SK-N-SH (cell line): ENCODE measurements around the gene ABHD2. TPM values are rescaled to one million over a fixed set of nuclear protein-coding genes. Genes with fewer than 3 reads are reported as not detected.

Experiments used
- CTCF ChIA-PET: fragments of 300-600, 350-600 bp; formaldehyde crosslinking; extraction: SDS; loops from one replicate; lab custom pipeline; 2021; lab: Yijun Ruan, JAX
- POLR2A ChIA-PET: fragments of 350-600 bp; sonication (Branson Sonifier 250); formaldehyde crosslinking; extraction: SDS; loops from one replicate; lab custom pipeline; 2020; ENCODE audit warnings: antibody characterized with exemption, inconsistent platforms; lab: Yijun Ruan, JAX
- DNase-seq: peaks from one replicate; pipeline ENCODE4 v3.0.0; 2012
- H2AFZ ChIP-seq: fragments of 200-600 bp; sonication (generic); 2 replicates; pipeline ENCODE4 v1.8.1; 2016; ENCODE audit warnings: antibody characterized with exemption, mild to moderate bottlenecking, low read depth
- H3F3A ChIP-seq: fragments of 200-600 bp; sonication (generic); replicated peaks from 2 replicates; pipeline ENCODE3; 2016; ENCODE audit warnings: antibody characterized with exemption, mild to moderate bottlenecking; ENCODE audit not compliant: insufficient read depth
- H3K27ac ChIP-seq, 2 experiments: fragments of 200-500 bp in 1 of 2; fragments of 200-600 bp in 1 of 2; sonication (Bioruptor generic) in 1 of 2; sonication (generic), shearing (Covaris generic) in 1 of 2; 2 replicates each; pipeline versions ENCODE4 v1.5.1 to v1.6.1; 2014 to 2016; ENCODE audit warnings: low read depth in 2 of 2, inconsistent platforms in 1 of 2, low read length in 1 of 2, mild to moderate bottlenecking in 1 of 2, mixed read lengths in 1 of 2
- H3K27me3 ChIP-seq: fragments of 200-600 bp; sonication (generic), shearing (Covaris generic); 2 replicates; pipeline ENCODE4 v1.6.1; 2016; ENCODE audit warnings: mixed run types; ENCODE audit not compliant: insufficient read depth
- H3K36me3 ChIP-seq, 2 experiments: fragments of 200-500 bp in 1 of 2; fragments of 200-600 bp in 1 of 2; sonication (Bioruptor generic) in 1 of 2; sonication (generic) in 1 of 2; replicated peaks in 1 of 2; 2 replicates each; pipeline versions ENCODE3 to v1.5.1; 2014 to 2016; ENCODE audit warnings: low read length in 1 of 2, mild to moderate bottlenecking in 1 of 2; ENCODE audit not compliant: insufficient read depth in 2 of 2, control insufficient read depth in 1 of 2
- H3K4me1 ChIP-seq, 2 experiments: fragments of 200-500 bp in 1 of 2; fragments of 200-600 bp in 1 of 2; sonication (Bioruptor generic) in 1 of 2; sonication (generic), shearing (Covaris generic) in 1 of 2; 2 replicates each; pipeline versions ENCODE4 v1.5.1 to v1.6.1; 2014 to 2016; ENCODE audit warnings: low read depth in 1 of 2, low read length in 1 of 2, mixed run types in 1 of 2; ENCODE audit not compliant: insufficient read depth in 2 of 2, control insufficient read depth in 1 of 2
- H3K4me2 ChIP-seq: fragments of 200-600 bp; sonication (generic), shearing (Covaris generic); 2 replicates; pipeline ENCODE4 v1.6.1; 2017; ENCODE audit warnings: mixed run types
- H3K4me3 ChIP-seq, 2 experiments: fragments of 200-500 bp in 1 of 2; fragments of 200-600 bp in 1 of 2; sonication (Bioruptor generic) in 1 of 2; sonication (generic), shearing (Covaris generic) in 1 of 2; 2 replicates each; pipeline versions ENCODE4 v1.5.1 to v1.8.1; 2014 to 2016; ENCODE audit warnings: low read depth in 2 of 2, inconsistent platforms in 1 of 2, low read length in 1 of 2, mild to moderate bottlenecking in 1 of 2, mixed read lengths in 1 of 2, moderate library complexity in 1 of 2
- H3K79me2 ChIP-seq: fragments of 200-600 bp; sonication (generic); 2 replicates; pipeline ENCODE4 v1.8.1; 2017; ENCODE audit warnings: mild to moderate bottlenecking; ENCODE audit not compliant: insufficient read depth
- H3K9ac ChIP-seq: fragments of 200-600 bp; sonication (generic); 2 replicates; pipeline ENCODE4 v1.6.1; 2017; ENCODE audit warnings: mixed run types
- H3K9me2 ChIP-seq: fragments of 200-600 bp; sonication (generic); 2 replicates; pipeline ENCODE4 v1.6.1; 2017; ENCODE audit warnings: mixed run types
- H3K9me3 ChIP-seq: fragments of 200-600 bp; sonication (generic); 2 replicates; pipeline ENCODE4 v1.6.1; 2017; ENCODE audit warnings: mixed run types, mild to moderate bottlenecking, moderate library complexity
- H4K20me1 ChIP-seq: fragments of 200-600 bp; sonication (generic); 2 replicates; pipeline ENCODE4 v1.6.1; 2017; ENCODE audit warnings: mild to moderate bottlenecking, mixed run types; ENCODE audit not compliant: insufficient read depth
- CTCF ChIP-seq: fragments of 200-600 bp; sonication (generic); IDR thresholded peaks from 2 replicates; pipeline ENCODE4 v1.6.1; 2017; ENCODE audit warnings: antibody characterized with exemption, mild to moderate bottlenecking, moderate library complexity
- EP300 ChIP-seq, 2 experiments: IDR thresholded peaks; 2 replicates each; pipeline versions ENCODE4 v1.4.0 to v1.6.1; 2012; ENCODE audit warnings: borderline replicate concordance in 1 of 2, low read depth in 1 of 2, low read length in 1 of 2
- EZH2phosphoT487 ChIP-seq: fragments of 200-600 bp; sonication (generic); IDR thresholded peaks from 2 replicates; pipeline ENCODE4 v1.6.1; 2017; ENCODE audit warnings: low read depth, mixed run types, mild to moderate bottlenecking, antibody characterized with exemption, moderate library complexity, borderline replicate concordance
- FOSL2 ChIP-seq: IDR thresholded peaks from 2 replicates; pipeline ENCODE4 v1.4.0; 2012; ENCODE audit warnings: low read depth, mild to moderate bottlenecking, moderate library complexity, borderline replicate concordance
- FOXJ3 ChIP-seq: sonication (generic); formaldehyde crosslinking; IDR thresholded peaks from 2 replicates; pipeline ENCODE4 v1.5.1; 2020; ENCODE audit warnings: mild to moderate bottlenecking, missing genetic modification reagents
- JUND ChIP-seq: IDR thresholded peaks from 2 replicates; pipeline ENCODE4 v1.4.0; 2012
- MEF2A ChIP-seq: IDR thresholded peaks from 2 replicates; pipeline ENCODE4 v1.4.0; 2012; ENCODE audit warnings: low read depth, borderline replicate concordance
- NFIC ChIP-seq: IDR thresholded peaks from 2 replicates; pipeline ENCODE4 v1.4.0; 2012; ENCODE audit warnings: borderline replicate concordance
- PBX3 ChIP-seq: IDR thresholded peaks from 2 replicates; pipeline ENCODE4; 2012
- POLR2AphosphoS5 ChIP-seq: IDR thresholded peaks from 2 replicates; pipeline ENCODE4 v1.6.1; 2012; ENCODE audit warnings: low read depth, low read length
- RCOR1 ChIP-seq: fragments of 150-350 bp; IDR thresholded peaks from 2 replicates; pipeline ENCODE4 v1.6.1; 2017; ENCODE audit warnings: antibody characterized with exemption, low read length
- REST ChIP-seq: IDR thresholded peaks from 2 replicates; pipeline ENCODE4 v1.6.1; 2012; ENCODE audit warnings: mild to moderate bottlenecking, low read depth, low read length, moderate library complexity
- RFX5 ChIP-seq: IDR thresholded peaks from 2 replicates; pipeline ENCODE4 v1.6.1; 2012; ENCODE audit warnings: mild to moderate bottlenecking, improper control_type of control experiment, low read length
- SIN3A ChIP-seq: IDR thresholded peaks from 2 replicates; pipeline ENCODE4 v1.6.1; 2012; ENCODE audit warnings: low read depth, mild to moderate bottlenecking, low read length, moderate library complexity, borderline replicate concordance
- TCF12 ChIP-seq: IDR thresholded peaks from 2 replicates; pipeline ENCODE4 v1.4.0; 2012
- YY1 ChIP-seq: IDR thresholded peaks from 2 replicates; pipeline ENCODE4 v1.4.0; 2012; ENCODE audit warnings: low read depth, mild to moderate bottlenecking
- WGBS: methylation state at CpG from one replicate; pipeline ENCODE4 v1.1.6; 2017; ENCODE audit warnings: low lambda C conversion rate; 5-methylcytosine and 5-hydroxymethylcytosine counted together
- polyA plus RNA-seq, 3 experiments: library from polyadenylated mRNA; depleted of rRNA; stranded (reverse); fragments of >200 nt; gene quantifications; 2 replicates each; pipeline ENCODE4 v1.2.3, GENCODE V29; 2012

Gene ABHD2
- polyA plus RNA-seq, 1 of the 3 experiments (the other 2 are of a cell fraction): 19.2 TPM

- TF ChIP-seq PBX3 (no peak), FOSL2 (no peak), SIN3A (no peak), MEF2A (no peak), YY1 (no peak), REST (no peak), RFX5 (no peak), CTCF (no peak)
Measured at GRCh38 chr15:89039142-89039541, 49.1 kb upstream of the ABHD2 start (continued).

GRCh38 chr15:89041507-89041906 is 46.7 kb upstream of the ABHD2 start:
- Histone ChIP-seq H3K4me2 (no peak overlapping the region), H3K9ac (no peak overlapping the region), H3K9me3 (no peaks in the 10 kb centered on the region), H3F3A (no peaks in the 10 kb centered on the region), H3K4me1 (peaks cover 0 to 6% of the 10 kb centered on the region in 2 experiments; a peak in 1 of 4 replicates), H2AFZ (no peak overlapping the region), H3K27me3 (no peaks in the 10 kb centered on the region), H3K9me2 (no peaks in the 10 kb centered on the region), H3K36me3 (no peaks in the 10 kb centered on the region), H3K4me3 (no peak overlapping the region), H3K79me2 (no peaks in the 10 kb centered on the region), H4K20me1 (no peaks in the 10 kb centered on the region), H3K27ac (no peak overlapping the region)
- TF ChIP-seq JUND: no peak
- no peak for TF ChIP-seq TCF12
- TF ChIP-seq FOXJ3 (CRISPR knock-in tag): no peak
- TF ChIP-seq YY1: no peak
- no peak for TF ChIP-seq RCOR1
- no peak for TF ChIP-seq EP300 (IDR thresholded peaks at IDR 0.05; ENCODE audit: borderline replicate concordance in 1 of 2, low read depth in 1 of 2, low read length in 1 of 2)
- TF ChIP-seq POLR2AphosphoS5: no peak
- no peak for TF ChIP-seq NFIC
- TF ChIP-seq EZH2phosphoT487: no peak
- no peak for DNase-seq
- ChIA-PET POLR2A (no interaction called here), CTCF (interaction anchor here (0.8 to 2.7 kb wide), 2 partner anchors 16 to 128 kb away, joined by 4 to 12 read pairs; partner anchors contain the start of gene MFGE8)
- 67% methylated on average over 5 of the region's 5 CpGs for WGBS
